RWPE2 (cell line): ENCODE results near the gene GABRA6.

Experiments
- ATAC-seq: fragments of 200-7000 bp; cut with Tn5 transposase; 3 replicates; pipeline ENCODE4 v1.9.1; 2021; ENCODE audit warnings: low read depth
- DNase-seq: peaks from one replicate; pipeline ENCODE4 v3.0.0-alpha.2; 2020; ENCODE audit warnings: low spot score
- H3K27ac ChIP-seq: fragments of 450-650 bp; 2 replicates; pipeline ENCODE4 v1.5.1; 2017; ENCODE audit warnings: mild to moderate bottlenecking; ENCODE audit not compliant: poor library complexity, severe bottlenecking
- H3K27me3 ChIP-seq: fragments of 250-450 bp; sonication (Bioruptor Pico); 2 replicates; pipeline ENCODE4 v1.5.1; 2021; ENCODE audit warnings: mild to moderate bottlenecking, moderate library complexity; ENCODE audit not compliant: insufficient read depth, poor library complexity, severe bottlenecking
- H3K36me3 ChIP-seq: fragments of 250-450 bp; sonication (Bioruptor Pico); 2 replicates; pipeline ENCODE4 v1.5.1; 2020; ENCODE audit warnings: low read depth, mild to moderate bottlenecking, moderate library complexity
- H3K4me1 ChIP-seq: fragments of 250-450 bp; sonication (Bioruptor Pico); 2 replicates; pipeline ENCODE4 v1.5.1; 2021; ENCODE audit warnings: mild to moderate bottlenecking, moderate library complexity; ENCODE audit not compliant: insufficient read depth, poor library complexity, severe bottlenecking
- H3K4me3 ChIP-seq: fragments of 250-450 bp; sonication (Bioruptor Pico); 2 replicates; pipeline ENCODE4 v1.5.1; 2021; ENCODE audit warnings: mild to moderate bottlenecking, moderate library complexity; ENCODE audit not compliant: severe bottlenecking
- H3K9me3 ChIP-seq: fragments of 250-450 bp; sonication (Bioruptor Pico); 2 replicates; pipeline ENCODE4 v1.5.1; 2021; ENCODE audit warnings: mild to moderate bottlenecking, moderate library complexity; ENCODE audit not compliant: severe bottlenecking
- CTCF ChIP-seq: fragments of 450-650 bp; IDR thresholded peaks from one replicate; pipeline ENCODE4 v1.5.1; 2017; ENCODE audit warnings: mild to moderate bottlenecking, moderate library complexity; ENCODE audit not compliant: poor library complexity, severe bottlenecking

Gene GABRA6

GRCh38 chr5:161660806-161661205 lies 24.7 kb upstream of the GABRA6 start:
- TF ChIP-seq CTCF = no peak
- H3K27ac ChIP-seq = no peak overlapping the region
- H3K4me3 ChIP-seq = no peak overlapping the region
- H3K27me3 ChIP-seq = no peaks in the 10 kb centered on the region
- no peaks in the 10 kb centered on the region for H3K4me1 ChIP-seq
- no peaks in the 10 kb centered on the region for H3K36me3 ChIP-seq
- peak; percentile 59 for DNase-seq
- ATAC-seq = no peak
- H3K9me3 ChIP-seq = peaks cover 2% of the 10 kb centered on the region

GRCh38 chr5:161663431-161663830 lies 22.1 kb upstream of the GABRA6 start:
- DNase-seq = no peak
- H3K27ac ChIP-seq = no peak overlapping the region
- no peak for TF ChIP-seq CTCF
- H3K4me1 ChIP-seq = no peaks in the 10 kb centered on the region
- H3K27me3 ChIP-seq = no peaks in the 10 kb centered on the region
- H3K4me3 ChIP-seq = no peak overlapping the region
- no peaks in the 10 kb centered on the region for H3K9me3 ChIP-seq
- no peak for ATAC-seq
- H3K36me3 ChIP-seq = no peaks in the 10 kb centered on the region

GRCh38 chr5:161676103-161676502 lies 9.4 kb upstream of the GABRA6 start:
- H3K4me3 ChIP-seq = no peak overlapping the region
- H3K27me3 ChIP-seq = peaks cover 2% of the 10 kb centered on the region
- ATAC-seq (peak; percentile 71; the same call in 2 of the 3 replicates), DNase-seq (no peak)
- peak; percentile 48 for TF ChIP-seq CTCF
- H3K36me3 ChIP-seq = no peaks in the 10 kb centered on the region
- no peaks in the 10 kb centered on the region for H3K4me1 ChIP-seq
- H3K9me3 ChIP-seq = peaks cover 4% of the 10 kb centered on the region
- H3K27ac ChIP-seq = no peak overlapping the region

- H3K36me3 ChIP-seq = no peaks in the 10 kb centered on the region
- DNase-seq (no peak), ATAC-seq (no peak)
- H3K9me3 ChIP-seq = no peaks in the 10 kb centered on the region
- H3K27me3 ChIP-seq = peaks cover 4% of the 10 kb centered on the region
- no peak overlapping the region for H3K27ac ChIP-seq
- no peak for TF ChIP-seq CTCF
- no peaks in the 10 kb centered on the region for H3K4me1 ChIP-seq
- no peak overlapping the region for H3K4me3 ChIP-seq
These were observed 628 bp downstream of the GABRA6 start for GRCh38 chr5:161686149-161686548.

GRCh38 chr5:161686881-161687280 lies 1.4 kb downstream of the GABRA6 start:
- H3K9me3 ChIP-seq = no peaks in the 10 kb centered on the region
- no peaks in the 10 kb centered on the region for H3K4me1 ChIP-seq
- H3K4me3 ChIP-seq = no peak overlapping the region
- DNase-seq = no peak
- H3K36me3 ChIP-seq = no peaks in the 10 kb centered on the region
- no peak overlapping the region for H3K27ac ChIP-seq
- peaks cover 4% of the 10 kb centered on the region for H3K27me3 ChIP-seq
- no peak for TF ChIP-seq CTCF
- no peak for ATAC-seq
